Measurements from ENCODE around the gene POU2F1. TPM values are rescaled to one million over a fixed set of nuclear protein-coding genes. Genes with fewer than 3 reads are reported as not detected.

Gene POU2F1
- total RNA-seq, 1 experiment from 2014 or later = 29.6 TPM

GRCh38 chr1:167408355-167408754 is 187.7 kb downstream of the POU2F1 start:
- no peaks in the 10 kb centered on the region for H3K27me3 ChIP-seq (replicated peaks; ENCODE audit: control insufficient read depth, insufficient read depth, low read length)
- DNase-seq = no peak
- ChIA-PET CTCF (interaction anchor here (0.8 to 1.2 kb wide), 3 partner anchors 19 to 140 kb away, joined by 3 to 6 read pairs (median 3); no protein-coding TSS in a partner anchor), POLR2A (no interaction called here)
- H3K9me3 Mint-ChIP-seq (ENCODE audit: unreplicated experiment) = no peaks in the 10 kb centered on the region
- no peak overlapping the region for H3K4me3 ChIP-seq (ENCODE audit: low read depth, low read length)
- no peak overlapping the region for H3K4me3 Mint-ChIP-seq (ENCODE audit: unreplicated experiment)
- H3K4me1 ChIP-seq = no peaks in the 10 kb centered on the region
- TF ChIP-seq CTCF (IDR thresholded peaks at IDR 0.05; ENCODE audit: insufficient read depth in 1 of 2, low read depth in 1 of 2, low read length in 1 of 2, severe bottlenecking in 1 of 2, unreplicated experiment in 1 of 2) = no peak
- peaks cover 1% of the 10 kb centered on the region for H3K36me3 ChIP-seq (ENCODE audit: control insufficient read depth, insufficient read depth, low read length)
- intact Hi-C loops (cut with micrococcal nuclease; ENCODE audit: unreplicated experiment) = loop anchor here (2.0 kb wide), 2 partner anchors 34 to 140 kb away; no protein-coding TSS in a partner anchor
- no peak overlapping the region for H3K27ac Mint-ChIP-seq (ENCODE audit: unreplicated experiment)
- no TSS peak for BruUV-seq (replicated peaks)
- H3K27me3 Mint-ChIP-seq (ENCODE audit: insufficient read depth, unreplicated experiment) = no peaks in the 10 kb centered on the region
- no peaks in the 10 kb centered on the region for H3K9me3 ChIP-seq
- peaks cover 37% of the 10 kb centered on the region for H3K36me3 Mint-ChIP-seq (ENCODE audit: insufficient read depth, unreplicated experiment)
- no peaks in the 10 kb centered on the region for H3K4me1 Mint-ChIP-seq (ENCODE audit: low read depth, unreplicated experiment)

GRCh38 chr1:167409183-167409582 is 188.5 kb downstream of the POU2F1 start:
- Mint-ChIP-seq H3K4me3 (ENCODE audit: unreplicated experiment) (no peak overlapping the region), H3K4me1 (ENCODE audit: low read depth, unreplicated experiment) (no peaks in the 10 kb centered on the region), H3K27ac (ENCODE audit: unreplicated experiment) (no peak overlapping the region), H3K9me3 (ENCODE audit: unreplicated experiment) (no peaks in the 10 kb centered on the region), H3K36me3 (ENCODE audit: insufficient read depth, unreplicated experiment) (peaks cover 36% of the 10 kb centered on the region), H3K27me3 (ENCODE audit: insufficient read depth, unreplicated experiment) (no peaks in the 10 kb centered on the region)
- POLR2A ChIA-PET = interaction anchor here (0.6 kb wide), 1 partner anchor 130 kb away, joined by 6 read pairs; no protein-coding TSS in a partner anchor
- intact Hi-C loops (cut with micrococcal nuclease; ENCODE audit: unreplicated experiment) = loop anchor here (1.0 to 2.0 kb wide), 3 partner anchors 34 to 343 kb away; no protein-coding TSS in a partner anchor
- BruUV-seq (replicated peaks) = no TSS peak
- Histone ChIP-seq H3K4me3 (ENCODE audit: low read depth, low read length) (no peak overlapping the region), H3K27me3 (replicated peaks; ENCODE audit: control insufficient read depth, insufficient read depth, low read length) (no peaks in the 10 kb centered on the region), H3K9me3 (no peaks in the 10 kb centered on the region), H3K36me3 (ENCODE audit: control insufficient read depth, insufficient read depth, low read length) (peaks cover 1% of the 10 kb centered on the region), H3K4me1 (no peaks in the 10 kb centered on the region)
- DNase-seq = peak in 1 of 2 experiments; percentile 35
- CTCF ChIA-PET = interaction anchor here (0.5 to 1.4 kb wide), 7 partner anchors 18 to 189 kb away, joined by 3 to 6 read pairs (median 5); partner anchors contain the start of gene POU2F1
- peak in 1 of 2 experiments; percentile 29 for TF ChIP-seq CTCF (IDR thresholded peaks at IDR 0.05; ENCODE audit: insufficient read depth in 1 of 2, low read depth in 1 of 2, low read length in 1 of 2, severe bottlenecking in 1 of 2, unreplicated experiment in 1 of 2)

- intact Hi-C loops (cut with micrococcal nuclease; ENCODE audit: unreplicated experiment) = no loop called here
- peaks cover 1% of the 10 kb centered on the region for H3K36me3 ChIP-seq (ENCODE audit: control insufficient read depth, insufficient read depth, low read length)
- no peaks in the 10 kb centered on the region for H3K4me1 Mint-ChIP-seq (ENCODE audit: low read depth, unreplicated experiment)
- H3K4me3 Mint-ChIP-seq (ENCODE audit: unreplicated experiment) = no peak overlapping the region
- H3K36me3 Mint-ChIP-seq (ENCODE audit: insufficient read depth, unreplicated experiment) = peaks cover 32% of the 10 kb centered on the region
- no peaks in the 10 kb centered on the region for H3K4me1 ChIP-seq
- no peaks in the 10 kb centered on the region for H3K27me3 ChIP-seq (replicated peaks; ENCODE audit: control insufficient read depth, insufficient read depth, low read length)
- H3K27ac Mint-ChIP-seq (ENCODE audit: unreplicated experiment) = no peak overlapping the region
- H3K9me3 ChIP-seq = no peaks in the 10 kb centered on the region
- ChIA-PET CTCF (no interaction called here), POLR2A (no interaction called here)
- no peak overlapping the region for H3K4me3 ChIP-seq (ENCODE audit: low read depth, low read length)
- H3K9me3 Mint-ChIP-seq (ENCODE audit: unreplicated experiment) = no peaks in the 10 kb centered on the region
- DNase-seq = no peak
- no peak for TF ChIP-seq CTCF (IDR thresholded peaks at IDR 0.05; ENCODE audit: insufficient read depth in 1 of 2, low read depth in 1 of 2, low read length in 1 of 2, severe bottlenecking in 1 of 2, unreplicated experiment in 1 of 2)
- H3K27me3 Mint-ChIP-seq (ENCODE audit: insufficient read depth, unreplicated experiment) = no peaks in the 10 kb centered on the region
- BruUV-seq (replicated peaks) = no TSS peak
These were observed 191.4 kb downstream of the POU2F1 start for GRCh38 chr1:167412072-167412471.

Measured in Caco-2 (cell line).